Activated CD8-positive, alpha-beta T cell treated with anti-CD3 and anti-CD28 coated beads for 36 hours (primary cell): Measurements from ENCODE around the gene GXYLT2. TPM values are rescaled to one million over a fixed set of nuclear protein-coding genes. Genes with fewer than 3 reads are reported as not detected.

Source experiments
- ATAC-seq: fragments of 200-7000 bp; cut with Tn5 transposase; one replicate; pipeline ENCODE4 v1.10.0; 2021; ENCODE audit warnings: mild to moderate bottlenecking, moderate library complexity
- CTCF ChIA-PET: fragments of 350-600 bp; sonication (Branson Sonifier 250); formaldehyde crosslinking; loops from one replicate; lab custom pipeline; 2021; ENCODE audit warnings: antibody characterized with exemption; lab: Charles Lee
- POLR2A ChIA-PET: fragments of 350-600 bp; sonication (Branson Sonifier 250); formaldehyde crosslinking; loops from one replicate; lab custom pipeline; 2021; ENCODE audit warnings: antibody characterized with exemption; lab: Charles Lee
- DNase-seq: peaks from one replicate; pipeline ENCODE4 v3.0.0-alpha.2; 2020
- H3K27ac Mint-ChIP-seq: one replicate; pipeline ENCODE4 v1.8.0; 2021; ENCODE audit warnings: mild to moderate bottlenecking, mixed read lengths
- H3K27me3 Mint-ChIP-seq: one replicate; pipeline ENCODE4 v1.8.0; 2021; ENCODE audit warnings: mixed read lengths
- H3K36me3 Mint-ChIP-seq: one replicate; pipeline ENCODE4 v1.8.0; 2021; ENCODE audit warnings: low read depth, mixed read lengths
- H3K4me1 Mint-ChIP-seq: one replicate; pipeline ENCODE4 v1.8.0; 2021; ENCODE audit warnings: low read depth, mixed read lengths
- H3K4me3 Mint-ChIP-seq: one replicate; pipeline ENCODE4 v1.8.0; 2021; ENCODE audit warnings: mild to moderate bottlenecking, moderate library complexity, mixed read lengths
- H3K9me3 Mint-ChIP-seq: one replicate; pipeline ENCODE4 v1.8.0; 2021; ENCODE audit warnings: mixed read lengths
- intact Hi-C: fragments of 100-400 bp; cut with micrococcal nuclease; formaldehyde crosslinking; loops from one replicate; pipeline ENCODE4 v1.10.0; 2022
- total RNA-seq, 2 experiments: library from RNA; stranded (reverse); gene quantifications; one replicate each; pipeline ENCODE4 v1.2.3, GENCODE V29; 2021
- TF ChIP-seq, protein P1 (sequence below): fragments of 200-600 bp; IDR thresholded peaks from one replicate; pipeline ENCODE4 v1.8.0; 2022; ENCODE audit warnings: antibody characterized with exemption, mild to moderate bottlenecking

The GXYLT2 gene
- total RNA-seq, 2 experiments from 2014 or later: 0.11 to 0.92 TPM

DNA sequence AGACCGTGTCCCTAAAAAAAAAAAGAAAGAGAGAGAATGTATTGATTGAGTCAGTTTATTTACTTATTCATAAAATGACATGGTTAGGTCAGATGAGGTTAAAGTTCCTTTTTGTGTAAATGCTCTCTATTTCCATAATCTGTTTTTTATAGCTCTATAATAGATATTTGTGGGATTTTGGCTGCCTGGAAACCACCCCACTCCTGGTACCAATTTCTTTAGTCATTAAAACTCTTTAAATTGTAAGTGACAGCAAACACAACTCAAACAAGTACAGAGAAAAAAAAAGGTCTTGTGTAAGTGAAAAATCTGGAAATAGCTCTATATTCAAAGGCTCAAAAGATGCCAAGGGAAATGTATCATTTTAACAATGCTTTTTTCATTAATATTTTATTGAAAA is 97.7 kb downstream of the GXYLT2 start:
- Mint-ChIP-seq H3K4me3 (no peak overlapping the region), H3K4me1 (no peaks in the 10 kb centered on the region), H3K27ac (no peak overlapping the region), H3K27me3 (peaks cover 5% of the 10 kb centered on the region), H3K36me3 (peaks cover 3% of the 10 kb centered on the region), H3K9me3 (peaks cover 7% of the 10 kb centered on the region)
- POLR2A ChIA-PET: no interaction called here
- CTCF ChIA-PET: interaction anchor here (1.2 kb wide), 1 partner anchor 10 kb away, joined by 3 read pairs; no protein-coding TSS in a partner anchor
- intact Hi-C loops: no loop called here
- ATAC-seq (no peak), DNase-seq (no peak)
- TF ChIP-seq, protein P1, sequence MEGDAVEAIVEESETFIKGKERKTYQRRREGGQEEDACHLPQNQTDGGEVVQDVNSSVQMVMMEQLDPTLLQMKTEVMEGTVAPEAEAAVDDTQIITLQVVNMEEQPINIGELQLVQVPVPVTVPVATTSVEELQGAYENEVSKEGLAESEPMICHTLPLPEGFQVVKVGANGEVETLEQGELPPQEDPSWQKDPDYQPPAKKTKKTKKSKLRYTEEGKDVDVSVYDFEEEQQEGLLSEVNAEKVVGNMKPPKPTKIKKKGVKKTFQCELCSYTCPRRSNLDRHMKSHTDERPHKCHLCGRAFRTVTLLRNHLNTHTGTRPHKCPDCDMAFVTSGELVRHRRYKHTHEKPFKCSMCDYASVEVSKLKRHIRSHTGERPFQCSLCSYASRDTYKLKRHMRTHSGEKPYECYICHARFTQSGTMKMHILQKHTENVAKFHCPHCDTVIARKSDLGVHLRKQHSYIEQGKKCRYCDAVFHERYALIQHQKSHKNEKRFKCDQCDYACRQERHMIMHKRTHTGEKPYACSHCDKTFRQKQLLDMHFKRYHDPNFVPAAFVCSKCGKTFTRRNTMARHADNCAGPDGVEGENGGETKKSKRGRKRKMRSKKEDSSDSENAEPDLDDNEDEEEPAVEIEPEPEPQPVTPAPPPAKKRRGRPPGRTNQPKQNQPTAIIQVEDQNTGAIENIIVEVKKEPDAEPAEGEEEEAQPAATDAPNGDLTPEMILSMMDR: no peak

DNA sequence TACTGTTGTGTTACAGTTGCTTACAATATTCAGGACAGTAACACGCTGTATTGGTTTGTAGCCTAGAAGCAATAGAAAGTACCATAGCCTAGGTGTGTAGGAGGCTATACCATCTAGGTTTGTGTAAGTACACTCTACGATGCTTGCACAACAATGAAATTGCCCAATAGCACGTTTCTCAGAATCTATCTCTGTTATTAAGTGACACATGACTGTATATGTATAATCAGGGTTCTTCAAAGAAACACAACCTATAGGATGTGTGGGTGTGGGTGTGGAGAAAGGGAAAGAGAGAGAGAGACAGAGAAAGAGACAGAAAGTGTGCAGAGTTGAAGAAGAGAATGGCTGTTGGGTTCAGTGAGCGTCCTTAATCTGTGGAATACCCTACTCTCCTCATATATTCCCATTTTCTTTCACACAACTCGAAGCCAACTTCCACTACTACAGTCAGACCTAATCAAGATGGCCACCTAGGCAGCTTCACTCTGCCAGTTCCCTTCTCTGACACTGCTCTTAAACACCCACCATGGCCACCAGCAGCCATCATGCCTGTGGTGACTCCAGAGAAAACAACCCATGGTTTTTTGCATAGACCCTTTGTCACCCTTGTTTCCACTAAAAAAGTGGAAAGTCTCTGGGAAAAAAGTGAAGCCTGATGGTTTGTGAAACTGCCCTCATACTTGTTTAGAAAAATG is 103.0 kb downstream of the GXYLT2 start:
- intact Hi-C loops: no loop called here
- no peaks in the 10 kb centered on the region for H3K27me3 Mint-ChIP-seq

DNA sequence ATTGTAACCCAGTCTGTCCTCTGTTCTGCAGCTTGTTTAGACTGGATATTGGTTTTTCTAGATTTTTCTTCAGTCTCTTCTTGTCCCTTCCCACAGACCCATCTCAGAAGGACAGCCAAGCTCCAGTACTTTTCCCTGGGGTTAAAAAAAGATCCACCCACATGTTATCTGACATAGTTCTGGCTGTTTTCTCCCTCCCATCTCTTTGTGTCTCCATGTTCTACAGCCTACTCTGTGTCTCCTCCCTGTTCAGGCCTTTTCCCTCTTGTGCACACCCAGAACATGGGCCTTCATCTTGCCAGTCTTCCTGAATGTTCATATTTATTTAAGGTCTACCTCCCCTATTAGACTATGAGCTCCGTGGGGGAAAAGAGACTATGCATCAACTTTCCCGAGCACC is 103.7 kb downstream of the GXYLT2 start:
- Mint-ChIP-seq H3K27me3 (no peaks in the 10 kb centered on the region), H3K36me3 (no peaks in the 10 kb centered on the region), H3K4me3 (no peak overlapping the region), H3K9me3 (no peaks in the 10 kb centered on the region), H3K4me1 (peaks cover 2% of the 10 kb centered on the region), H3K27ac (no peak overlapping the region)
- no peak for ATAC-seq
- no peak for DNase-seq
- intact Hi-C loops: no loop called here
- POLR2A ChIA-PET: interaction anchor here (0.7 kb wide), 1 partner anchor 35 kb away, joined by 3 read pairs; no protein-coding TSS in a partner anchor
- TF ChIP-seq, protein P1: no peak
- CTCF ChIA-PET: interaction anchor here (1.2 to 1.9 kb wide), 2 partner anchors 9 to 52 kb away, joined by 3 to 4 read pairs; no protein-coding TSS in a partner anchor

More for the DNA sequence above, 103.0 kb downstream of the GXYLT2 start:
- ATAC-seq: no peak
- ChIA-PET CTCF (interaction anchor here (1.2 kb wide), 1 partner anchor 52 kb away, joined by 3 read pairs; no protein-coding TSS in a partner anchor), POLR2A (interaction anchor here (0.7 kb wide), 1 partner anchor 34 kb away, joined by 3 read pairs; no protein-coding TSS in a partner anchor)
- Mint-ChIP-seq H3K36me3 (peaks cover 3% of the 10 kb centered on the region), H3K4me1 (peaks cover 2% of the 10 kb centered on the region), H3K27ac (no peak overlapping the region), H3K4me3 (no peak overlapping the region), H3K9me3 (peaks cover 3% of the 10 kb centered on the region)
- TF ChIP-seq, protein P1: no peak
- no peak for DNase-seq

DNA sequence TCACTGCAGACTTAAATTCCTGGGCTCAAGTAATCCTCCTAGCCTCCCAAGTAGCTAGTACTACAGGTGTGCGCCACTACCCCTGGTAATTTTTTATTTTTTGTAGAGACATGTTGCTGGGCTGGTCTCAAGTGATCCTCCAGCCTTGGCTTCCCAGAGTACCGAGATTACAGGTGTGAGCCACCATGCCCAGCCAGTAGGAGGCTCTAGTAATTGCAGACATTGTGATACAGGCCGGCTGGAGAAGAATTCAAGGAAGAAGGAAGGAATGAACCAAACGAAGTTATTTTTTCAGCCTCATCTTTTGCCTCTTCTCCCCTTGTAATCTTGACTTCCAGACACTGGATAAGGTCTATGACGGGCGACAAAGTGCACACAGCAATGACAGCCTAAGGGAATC is 105.5 kb downstream of the GXYLT2 start:
- no peak overlapping the region for H3K4me3 Mint-ChIP-seq
- ATAC-seq: no peak
- POLR2A ChIA-PET: interaction anchor here (1.2 kb wide), 1 partner anchor 55 kb away, joined by 3 read pairs; no protein-coding TSS in a partner anchor

More for the DNA sequence above, 105.5 kb downstream of the GXYLT2 start:
- H3K36me3 Mint-ChIP-seq: peaks cover 6% of the 10 kb centered on the region
- peaks cover 6% of the 10 kb centered on the region for H3K4me1 Mint-ChIP-seq
- DNase-seq: no peak
- CTCF ChIA-PET: interaction anchor here (1.9 kb wide), 1 partner anchor 11 kb away, joined by 4 read pairs; no protein-coding TSS in a partner anchor
- no peaks in the 10 kb centered on the region for H3K9me3 Mint-ChIP-seq
- intact Hi-C loops: no loop called here
- no peak overlapping the region for H3K27ac Mint-ChIP-seq
- TF ChIP-seq, protein P1: no peak
- no peaks in the 10 kb centered on the region for H3K27me3 Mint-ChIP-seq
